ENCODE measurements around the gene ARHGEF5.

DNA sequence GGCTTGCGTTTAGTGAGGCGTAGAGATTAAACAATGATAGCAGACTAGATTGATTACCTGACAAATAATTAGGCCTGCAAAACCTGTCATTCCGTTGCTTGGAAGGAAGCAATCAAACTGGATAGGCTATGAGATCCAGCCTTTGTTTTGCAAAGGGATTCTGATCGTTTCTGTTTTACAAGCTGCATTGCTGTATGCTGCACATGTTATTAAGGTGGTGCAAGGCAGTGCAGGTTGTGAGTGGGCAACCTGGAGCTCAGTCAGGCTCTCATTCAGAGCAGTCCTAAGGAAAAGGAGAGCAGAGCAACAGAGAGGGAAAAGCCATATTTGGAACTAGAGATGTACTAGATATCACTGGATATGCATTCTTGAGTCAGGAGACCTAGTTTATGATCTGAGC, 55.2 kb downstream of the ARHGEF5 start:
- TF ChIP-seq POLR2A (IDR thresholded peaks at IDR 0.05; ENCODE audit: low read length) (no peak), GATA1 (IDR thresholded peaks at IDR 0.05; ENCODE audit: low read depth, low read length) (no peak)

Measured in erythroblast (primary cell).